Tibial nerve (tissue), 4 donors: ENCODE results near the gene PPP2R2D.

ENCODE experiments used
- EP300 ChIP-seq, 2 donors: sonication (generic); formaldehyde crosslinking; IDR thresholded peaks; one replicate each; pipeline ENCODE4 v1.6.1; 2017; ENCODE audit warnings: antibody characterized with exemption in 2 of 2, mild to moderate bottlenecking in 1 of 2
- POLR2A ChIP-seq, 2 donors: fragments of 450-650 bp; IDR thresholded peaks; one replicate each; pipeline ENCODE4 v1.6.1; 2017; ENCODE audit warnings: antibody characterized with exemption in 2 of 2, mild to moderate bottlenecking in 2 of 2, moderate library complexity in 2 of 2
- TF ChIP-seq, protein P1 (sequence below), 5 experiments: fragments of 200-600 bp in 3 of 5; fragments of 450-650 bp in 2 of 5; sonication (generic) in 3 of 5; IDR thresholded peaks; one replicate each; pipeline ENCODE4 v1.5.1; 2016 to 2019; ENCODE audit warnings: antibody characterized with exemption in 5 of 5, mild to moderate bottlenecking in 3 of 5, moderate library complexity in 2 of 5

DNA sequence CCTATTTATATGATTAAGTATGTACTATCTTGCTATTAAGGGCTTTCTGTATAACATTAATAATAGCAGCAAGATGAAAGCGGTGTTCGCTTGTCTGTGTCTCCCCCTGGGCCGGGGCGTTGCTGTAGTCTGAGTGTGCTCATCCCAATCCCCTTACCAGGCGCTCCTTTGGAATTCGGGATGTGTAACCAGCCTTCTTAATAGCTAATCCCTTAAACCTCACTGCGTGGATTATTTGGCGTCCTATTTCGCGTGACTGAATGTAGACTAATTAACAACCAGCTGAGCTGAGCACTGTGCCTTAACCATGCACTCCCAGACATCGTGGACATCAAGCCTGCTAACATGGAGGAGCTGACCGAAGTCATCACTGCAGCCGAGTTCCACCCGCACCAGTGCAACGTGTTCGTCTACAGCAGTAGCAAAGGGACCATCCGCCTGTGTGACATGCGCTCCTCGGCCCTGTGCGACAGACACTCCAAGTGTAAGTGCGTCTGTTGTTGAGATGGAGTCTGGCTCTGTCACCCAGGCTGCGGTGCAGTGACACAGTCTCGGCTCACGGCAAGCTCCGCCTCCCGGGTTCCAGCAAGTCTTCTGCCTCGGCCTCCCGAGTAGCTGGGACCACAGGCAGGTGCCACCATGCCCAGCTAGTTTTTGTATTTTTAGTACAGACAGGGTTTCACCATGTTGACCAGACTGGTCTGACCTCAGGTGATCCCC is 44.3 kb downstream of the PPP2R2D start:
- no peak for TF ChIP-seq POLR2A (IDR thresholded peaks at IDR 0.05)
- TF ChIP-seq, protein P1, sequence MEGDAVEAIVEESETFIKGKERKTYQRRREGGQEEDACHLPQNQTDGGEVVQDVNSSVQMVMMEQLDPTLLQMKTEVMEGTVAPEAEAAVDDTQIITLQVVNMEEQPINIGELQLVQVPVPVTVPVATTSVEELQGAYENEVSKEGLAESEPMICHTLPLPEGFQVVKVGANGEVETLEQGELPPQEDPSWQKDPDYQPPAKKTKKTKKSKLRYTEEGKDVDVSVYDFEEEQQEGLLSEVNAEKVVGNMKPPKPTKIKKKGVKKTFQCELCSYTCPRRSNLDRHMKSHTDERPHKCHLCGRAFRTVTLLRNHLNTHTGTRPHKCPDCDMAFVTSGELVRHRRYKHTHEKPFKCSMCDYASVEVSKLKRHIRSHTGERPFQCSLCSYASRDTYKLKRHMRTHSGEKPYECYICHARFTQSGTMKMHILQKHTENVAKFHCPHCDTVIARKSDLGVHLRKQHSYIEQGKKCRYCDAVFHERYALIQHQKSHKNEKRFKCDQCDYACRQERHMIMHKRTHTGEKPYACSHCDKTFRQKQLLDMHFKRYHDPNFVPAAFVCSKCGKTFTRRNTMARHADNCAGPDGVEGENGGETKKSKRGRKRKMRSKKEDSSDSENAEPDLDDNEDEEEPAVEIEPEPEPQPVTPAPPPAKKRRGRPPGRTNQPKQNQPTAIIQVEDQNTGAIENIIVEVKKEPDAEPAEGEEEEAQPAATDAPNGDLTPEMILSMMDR (IDR thresholded peaks at IDR 0.05) = no peak
- TF ChIP-seq EP300 (IDR thresholded peaks at IDR 0.05) = no peak
